Measurements from ENCODE around the gene PSMB7.

The PSMB7 gene

DNA sequence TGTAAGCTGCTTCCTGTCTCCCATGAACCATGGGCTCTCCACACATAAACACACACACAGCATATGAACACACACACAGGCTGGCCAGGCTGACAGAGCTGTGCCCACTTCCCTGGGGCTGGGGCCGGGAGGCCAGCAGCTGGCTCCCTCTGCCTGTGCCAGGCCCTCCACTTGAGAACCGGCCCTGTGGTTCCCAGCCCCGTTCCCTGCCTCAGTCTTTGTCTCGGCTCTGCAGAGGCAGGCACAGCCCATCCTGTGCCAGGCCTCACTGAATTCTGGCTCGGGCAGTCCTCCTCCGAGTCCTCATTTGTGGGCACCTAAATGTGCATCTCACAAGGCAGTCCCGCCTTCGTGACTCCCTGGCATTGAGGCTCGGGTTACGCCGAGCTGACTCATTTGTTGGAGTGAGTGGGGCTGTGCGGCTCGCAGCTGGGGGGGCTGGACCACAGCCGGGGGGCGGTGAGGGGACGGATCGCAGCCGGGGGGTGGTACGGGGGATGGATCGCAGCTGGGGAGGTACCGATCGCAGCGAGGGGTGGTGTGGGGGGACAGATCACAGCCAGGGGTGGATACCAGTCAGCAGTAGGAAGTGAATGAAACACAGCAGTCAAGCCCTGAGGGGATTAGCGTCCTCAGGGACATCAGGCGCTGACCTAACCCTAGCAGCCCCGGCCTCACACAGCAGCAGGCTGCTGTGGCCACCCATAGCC, 72.3 kb downstream of the PSMB7 start:
- peak; percentile 62 for DNase-seq

DNA sequence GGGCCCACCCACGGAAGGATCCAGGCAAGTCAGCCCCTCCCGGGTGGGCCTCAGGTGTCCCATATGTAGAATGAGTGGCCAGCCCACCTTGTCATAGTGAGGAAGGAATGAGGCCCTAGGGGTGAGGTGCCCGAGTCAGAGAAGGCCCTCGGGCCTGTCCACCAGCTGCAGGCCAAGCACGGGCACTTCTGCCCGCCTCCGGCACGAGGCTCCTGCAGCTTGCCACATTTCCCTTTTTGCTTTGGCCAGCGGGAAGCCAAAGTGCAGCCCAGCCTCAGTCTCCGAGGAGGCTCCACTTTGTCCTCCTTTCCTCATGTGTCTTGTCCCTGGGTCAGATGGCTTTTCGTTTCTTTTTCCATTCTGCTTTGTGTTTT, 72.9 kb downstream of the PSMB7 start:
- no peak for DNase-seq

DNA sequence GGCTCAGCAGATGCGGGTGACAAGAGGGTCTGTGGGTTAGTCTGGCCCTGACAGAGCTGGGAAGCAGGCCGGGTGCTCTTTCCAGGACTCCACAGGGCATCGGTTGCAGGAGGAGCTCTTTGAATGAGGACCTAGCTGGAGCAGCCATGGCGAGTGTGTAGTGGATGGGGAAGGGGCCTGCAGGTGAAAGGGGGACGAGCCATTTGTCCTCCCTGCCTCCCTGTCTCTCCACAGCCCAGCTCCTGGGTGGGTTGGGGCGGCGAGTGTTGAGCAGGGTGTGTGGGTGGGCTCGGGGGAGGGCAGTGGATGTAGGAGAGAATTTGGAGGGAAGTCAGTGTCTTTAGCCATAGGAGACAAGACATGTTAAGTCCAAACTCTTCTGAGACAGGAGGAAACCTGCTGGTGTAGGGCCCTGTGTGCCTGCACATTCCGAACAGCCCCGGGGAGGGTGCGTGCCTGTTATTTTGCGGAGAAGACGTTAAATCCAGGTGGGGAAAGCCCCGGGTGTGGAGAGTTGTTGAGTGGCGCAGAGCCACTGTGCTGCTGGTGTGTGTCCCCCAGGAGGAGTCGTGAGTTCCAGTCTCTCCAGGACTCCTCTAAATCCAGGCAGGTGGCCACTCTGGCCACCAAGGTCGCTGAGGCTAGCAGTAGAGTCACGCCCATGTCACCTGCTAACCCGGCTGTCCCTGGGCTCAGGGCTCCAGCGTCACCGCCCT, 73.6 kb downstream of the PSMB7 start:
- no peak for DNase-seq

DNA sequence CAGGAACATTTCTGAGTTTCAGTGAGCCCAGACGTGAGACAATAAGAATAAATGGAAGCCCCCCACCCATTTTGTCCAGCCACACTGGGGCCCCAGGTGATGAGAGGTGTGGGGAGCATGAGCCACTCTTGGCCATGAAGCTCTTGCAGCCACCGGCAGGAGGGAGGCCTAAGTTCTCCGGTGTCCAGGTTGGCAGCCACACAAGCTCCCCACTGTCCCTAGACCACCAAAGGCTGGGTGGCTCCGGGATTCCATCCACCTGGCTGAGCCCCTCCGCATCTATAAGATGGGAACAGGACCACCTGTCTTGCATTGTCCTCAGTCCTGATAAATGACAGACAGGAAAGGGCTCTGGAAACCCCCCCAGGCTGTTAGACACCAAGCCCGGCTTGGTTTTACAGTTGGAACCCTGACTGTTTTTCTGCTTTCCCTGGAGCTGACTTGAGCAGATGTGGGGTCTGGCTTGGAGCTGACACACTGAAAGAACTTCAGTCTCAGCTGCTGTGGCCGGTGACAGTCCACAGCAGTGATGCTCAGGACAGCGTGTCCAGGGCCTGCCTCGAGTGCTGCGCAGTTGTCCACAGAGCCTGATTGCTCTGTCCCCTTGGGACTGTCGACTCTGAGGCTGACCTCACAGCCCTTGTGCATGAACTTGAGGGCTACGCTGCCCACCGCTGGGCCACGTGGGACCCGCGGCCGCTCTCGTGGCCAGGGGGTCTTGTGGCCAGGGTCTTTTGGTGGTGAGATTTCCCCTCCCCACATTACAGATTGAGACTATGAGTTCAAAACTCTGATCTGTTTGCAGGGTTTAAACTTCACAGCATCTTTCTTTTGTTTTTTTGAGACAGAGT, 74.8 kb downstream of the PSMB7 start:
- DNase-seq = no peak

DNA sequence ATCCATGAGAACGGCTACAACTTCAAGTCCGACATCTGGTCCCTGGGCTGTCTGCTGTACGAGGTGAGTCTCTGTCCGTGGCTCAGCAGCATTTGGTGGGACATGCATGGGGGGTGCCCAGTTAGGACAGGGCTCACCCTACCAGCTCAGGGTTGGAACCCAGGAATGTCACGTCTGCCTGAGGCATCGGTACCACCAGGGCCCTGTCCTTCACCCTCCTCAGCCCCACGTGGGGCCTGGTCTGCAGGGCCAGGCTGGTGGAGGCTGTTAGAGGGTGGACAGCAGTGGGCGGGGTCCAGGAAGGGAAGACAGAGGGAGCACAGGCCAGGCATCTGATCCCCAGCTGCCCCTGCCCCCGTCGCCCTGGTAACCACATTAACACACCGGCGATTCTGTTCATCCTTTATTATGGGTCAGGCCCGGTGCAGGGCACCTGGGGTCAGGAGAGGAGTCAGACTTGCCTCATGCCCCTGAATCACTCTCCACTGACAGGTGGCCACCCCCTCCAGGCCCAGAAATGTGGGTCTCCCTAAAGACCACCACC, 75.6 kb downstream of the PSMB7 start:
- DNase-seq = no peak

DNA sequence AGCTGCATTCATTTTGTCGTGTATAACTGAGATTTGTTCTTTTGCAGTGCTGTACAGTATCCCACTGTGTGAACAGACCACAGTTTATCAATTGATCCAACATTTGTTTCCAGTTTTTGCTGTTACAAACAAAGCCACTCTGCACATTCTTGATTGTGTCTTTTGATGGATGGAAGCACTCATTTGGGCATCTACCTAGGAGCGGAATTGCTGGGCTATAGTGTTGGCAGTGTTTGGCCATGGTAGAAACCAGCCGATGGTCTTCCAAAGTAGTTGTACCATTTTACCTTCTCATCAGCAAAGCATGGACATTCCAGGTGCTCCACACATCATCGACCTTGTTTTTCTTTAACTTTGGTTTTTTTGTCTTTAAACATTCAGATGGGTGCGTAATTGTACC, 77.7 kb downstream of the PSMB7 start:
- no peak for DNase-seq

DNA sequence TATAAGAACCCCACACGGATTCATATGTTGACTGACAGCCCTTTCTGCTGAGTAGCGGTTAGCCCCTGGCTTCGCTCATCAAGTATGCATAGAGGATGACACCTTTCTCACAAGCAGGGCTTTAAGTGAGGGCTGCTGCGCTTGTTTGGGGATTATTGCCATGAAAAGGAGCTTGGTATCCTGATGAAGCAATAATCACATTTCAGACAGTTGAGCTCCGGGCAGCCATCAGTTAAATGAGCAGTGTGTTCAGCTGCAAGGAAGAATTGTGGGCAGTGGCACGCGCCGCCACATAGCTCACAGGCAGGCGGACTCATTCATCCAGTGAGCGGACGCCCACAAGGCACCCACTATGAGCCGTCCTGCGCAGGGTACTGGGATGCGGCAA, 79.9 kb downstream of the PSMB7 start:
- DNase-seq = no peak

DNA sequence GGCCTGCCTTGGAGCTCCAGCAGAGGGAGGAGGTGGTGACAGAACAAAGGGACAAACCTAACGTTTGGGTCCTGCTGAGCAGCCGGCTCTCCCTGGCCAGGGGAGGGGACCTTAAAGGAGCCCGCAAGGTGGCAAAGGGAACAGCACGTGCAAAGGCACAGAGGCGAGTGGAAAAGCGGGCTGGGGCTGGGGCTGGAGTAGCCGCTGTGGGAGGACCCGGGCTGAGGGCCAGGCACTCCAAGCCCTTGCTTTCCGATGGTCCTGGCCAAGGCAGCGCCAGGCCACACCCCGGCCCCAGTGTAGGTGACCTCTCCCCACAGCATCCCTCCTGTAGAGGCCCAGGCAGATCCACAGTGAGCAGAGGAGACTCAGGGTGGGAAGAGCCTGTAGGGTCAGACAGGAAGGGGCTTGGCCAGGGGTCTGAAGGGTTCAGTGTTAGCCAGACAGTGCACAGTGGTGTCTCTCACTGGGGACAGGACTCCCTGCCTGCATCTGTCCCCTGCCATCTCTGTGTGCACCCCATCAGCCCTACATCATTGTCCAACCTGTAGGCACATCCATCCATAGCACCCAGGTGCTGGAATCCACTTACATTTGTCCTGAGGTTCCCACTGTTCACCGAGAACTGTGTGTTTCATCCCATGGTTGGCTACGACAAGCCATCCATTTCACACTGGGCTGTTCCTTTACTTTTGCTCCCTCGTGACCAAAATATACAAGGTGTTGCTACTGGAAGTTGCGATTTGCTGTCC, 80.5 kb downstream of the PSMB7 start:
- no peak for DNase-seq

DNA sequence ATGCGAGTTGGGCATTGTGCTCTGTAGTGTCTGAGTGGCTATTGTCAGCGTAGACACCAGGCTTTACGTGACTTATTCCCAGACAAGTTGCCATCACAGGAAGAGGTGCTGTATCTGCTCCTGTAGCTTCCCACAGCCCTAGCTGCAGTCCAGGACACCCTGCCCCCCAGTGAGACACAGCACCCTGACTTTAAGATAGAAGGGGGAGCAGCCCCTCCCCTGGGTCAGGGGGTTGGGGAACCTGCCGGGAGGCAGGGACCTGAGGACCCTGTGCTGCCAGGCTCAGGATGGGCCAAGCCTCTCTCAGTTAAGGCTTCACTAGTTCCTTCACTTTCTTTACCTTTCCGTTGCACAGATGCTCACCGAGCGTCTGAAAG, 82.1 kb downstream of the PSMB7 start:
- DNase-seq = no peak

DNA sequence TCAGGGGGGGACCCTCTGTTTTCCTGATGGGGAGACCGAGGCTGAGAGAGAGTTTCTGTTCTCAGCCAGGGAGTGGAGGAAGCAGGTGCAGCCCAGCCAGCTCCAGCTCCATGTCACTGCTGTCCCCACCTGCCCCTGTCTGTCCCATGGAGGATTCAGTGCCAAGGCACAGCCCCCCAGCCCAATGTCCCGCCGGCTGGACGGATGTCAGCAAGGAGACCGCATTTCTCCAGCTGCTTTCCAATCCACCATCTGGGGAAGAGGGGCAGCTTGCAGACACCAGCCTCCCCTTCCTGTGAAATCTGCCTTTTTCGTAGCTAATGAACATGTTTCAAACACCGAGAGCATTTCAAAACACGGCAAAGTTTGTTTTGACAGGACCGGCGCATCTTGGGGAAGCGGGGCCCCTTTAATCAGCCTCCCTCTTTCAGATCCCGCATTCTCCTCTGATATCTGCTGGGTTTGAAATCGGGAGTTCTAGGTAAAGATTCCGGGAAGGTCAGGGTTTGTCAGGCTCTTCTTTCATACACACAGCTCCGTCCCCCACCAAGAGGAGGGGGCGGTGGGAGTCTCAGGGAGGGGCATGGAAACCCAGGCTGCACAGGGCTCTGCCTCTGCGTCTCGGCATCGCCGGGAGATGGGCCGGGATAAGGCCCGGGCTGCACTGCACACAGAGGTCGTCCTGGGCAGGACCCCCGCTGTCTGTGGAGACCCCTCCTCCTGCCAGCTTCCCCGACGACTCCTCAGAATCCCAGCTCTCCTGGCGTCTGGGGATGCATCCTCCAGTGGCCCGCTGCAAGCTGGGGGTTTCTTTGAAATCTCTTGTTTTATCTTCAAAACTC, 82.7 kb downstream of the PSMB7 start:
- no peak for DNase-seq

DNA sequence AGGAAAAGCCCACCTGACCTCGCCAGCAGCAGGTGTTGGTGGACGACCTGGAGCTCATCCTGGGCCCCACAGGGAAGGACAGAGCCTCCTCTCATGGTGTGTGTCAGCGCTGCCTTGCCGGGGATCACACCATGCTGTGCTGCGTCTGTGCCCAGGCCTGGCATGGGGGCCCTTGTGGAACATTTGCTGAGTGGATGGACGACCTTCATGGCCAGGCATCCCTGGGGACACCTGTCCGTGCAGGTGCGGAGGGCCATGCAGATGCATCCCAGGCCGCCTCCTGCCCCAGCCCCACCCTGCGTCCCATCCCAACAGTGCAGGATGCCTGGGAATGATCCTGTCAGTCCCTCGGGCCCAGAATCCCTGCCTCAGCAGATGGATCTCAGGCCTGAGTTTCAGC, 83.7 kb downstream of the PSMB7 start:
- no peak for DNase-seq

DNA sequence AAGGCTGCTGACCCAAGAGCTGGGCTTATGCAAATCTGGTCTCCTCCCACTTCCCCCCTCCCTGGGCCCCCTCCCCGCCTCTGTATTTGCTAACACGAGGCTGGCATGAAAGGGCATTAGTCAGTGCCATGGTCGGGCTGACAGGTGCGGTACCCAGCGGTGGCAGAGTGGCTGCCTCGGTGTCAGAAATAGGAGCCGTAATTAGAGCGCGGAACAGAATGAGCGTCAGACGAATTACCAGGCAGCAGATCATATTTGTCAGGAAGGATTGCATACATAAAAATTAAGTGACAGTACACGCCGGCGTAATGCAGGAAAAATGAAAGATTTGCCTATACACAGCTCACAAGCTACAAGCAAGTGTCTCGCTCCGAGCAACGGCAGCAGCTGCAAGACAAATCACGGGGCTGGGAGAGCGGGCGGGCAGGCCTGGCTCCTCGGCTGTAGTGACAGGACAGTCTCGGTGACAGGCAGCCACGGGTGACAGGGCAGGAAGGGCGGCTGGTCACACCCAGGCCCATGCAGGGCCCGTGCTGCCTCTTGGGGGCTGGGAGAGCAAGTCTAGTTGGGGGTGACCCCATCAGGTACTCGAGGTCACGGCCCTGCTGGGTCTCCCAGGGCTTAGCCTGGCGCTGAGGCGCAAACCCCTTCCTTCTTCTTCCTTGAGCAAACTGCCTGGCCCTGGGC, 85.1 kb downstream of the PSMB7 start:
- DNase-seq = no peak

DNA sequence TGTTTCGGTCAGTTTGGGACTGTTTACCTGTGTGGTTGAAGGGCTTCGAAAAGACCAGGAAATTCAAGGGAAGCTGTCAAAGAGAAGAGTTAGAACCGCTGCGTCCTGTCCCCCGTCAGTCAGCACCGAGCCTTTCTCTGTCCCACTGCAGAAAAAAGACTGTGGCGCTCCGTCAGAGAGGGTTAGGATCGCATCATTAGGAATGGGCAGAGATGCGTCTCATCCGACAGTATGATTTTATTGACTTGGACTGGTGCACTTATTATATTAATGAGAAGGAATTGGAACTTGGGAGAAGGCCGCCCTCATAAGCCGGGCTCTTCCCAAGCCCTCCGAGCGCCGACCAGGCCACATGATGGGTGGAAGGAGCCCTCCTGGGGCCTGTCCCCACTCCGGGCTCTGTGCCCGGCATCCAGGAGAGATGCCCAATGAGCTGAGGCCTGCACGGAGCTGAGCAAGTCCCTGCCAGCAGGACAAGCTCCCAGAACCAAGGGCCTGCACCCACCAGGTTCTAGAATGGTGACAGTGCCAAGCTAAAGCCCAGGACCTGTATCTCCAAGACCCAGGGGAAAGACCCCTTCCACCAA, 85.9 kb downstream of the PSMB7 start:
- no peak for DNase-seq

DNA sequence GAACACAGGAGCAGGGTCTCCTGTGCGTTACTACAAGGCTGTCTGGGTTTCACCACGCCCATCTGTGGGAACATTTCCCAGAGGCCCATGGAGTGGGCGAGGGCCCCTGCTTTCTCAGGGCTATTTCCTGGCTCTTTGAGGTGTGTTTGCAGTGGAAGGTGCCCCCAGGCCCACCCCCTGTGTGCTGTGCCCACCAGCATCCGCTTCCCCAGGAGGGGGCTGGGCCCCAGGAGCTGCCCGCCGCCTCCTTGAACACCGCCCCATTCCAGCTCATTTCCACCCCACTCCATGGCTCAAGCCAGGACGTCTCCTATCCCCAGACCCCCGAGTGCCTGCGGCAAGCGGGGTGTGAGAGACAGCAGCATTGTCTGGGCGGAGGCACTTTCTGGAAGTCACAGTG, 87.0 kb downstream of the PSMB7 start:
- DNase-seq = no peak

DNA sequence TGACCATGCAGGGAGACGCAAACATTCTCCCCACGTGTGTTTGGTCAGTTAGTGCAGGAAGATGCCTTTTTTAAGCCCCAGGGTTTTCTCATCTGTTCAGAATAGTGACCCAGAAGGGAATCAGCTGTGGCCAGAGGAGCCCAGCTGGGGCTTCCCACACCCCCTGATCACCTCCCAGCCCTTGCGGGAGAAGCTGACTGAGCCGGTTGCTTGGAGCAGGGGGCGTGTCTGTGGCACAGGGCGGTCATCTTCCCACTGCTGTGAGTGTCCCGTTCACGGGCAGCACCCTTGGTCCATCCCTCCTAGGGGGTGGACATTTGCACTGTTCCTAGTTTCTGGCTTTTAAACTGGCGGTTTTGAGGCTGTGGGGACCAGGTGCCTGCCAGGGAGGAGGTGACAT, 87.8 kb downstream of the PSMB7 start:
- DNase-seq = no peak

DNA sequence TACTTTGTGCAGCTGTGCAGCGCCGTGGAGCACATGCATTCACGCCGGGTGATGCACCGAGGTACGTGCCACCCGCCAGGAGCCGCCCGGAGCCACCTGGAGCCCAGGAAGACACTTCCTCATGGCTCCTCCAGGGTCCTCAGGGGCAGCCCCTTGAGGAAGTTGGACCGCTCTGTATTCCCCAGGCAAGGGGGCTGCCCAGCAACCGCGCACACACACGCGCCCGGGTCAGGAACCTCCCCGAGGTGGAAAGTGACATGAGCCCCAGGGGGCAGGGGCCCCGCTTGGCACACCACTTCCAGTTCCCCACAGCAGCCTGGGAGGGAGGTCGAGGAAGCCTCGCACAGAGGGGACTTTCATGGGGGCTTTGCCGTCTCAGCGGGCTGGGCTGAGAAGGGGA, 88.9 kb downstream of the PSMB7 start:
- DNase-seq = no peak

DNA sequence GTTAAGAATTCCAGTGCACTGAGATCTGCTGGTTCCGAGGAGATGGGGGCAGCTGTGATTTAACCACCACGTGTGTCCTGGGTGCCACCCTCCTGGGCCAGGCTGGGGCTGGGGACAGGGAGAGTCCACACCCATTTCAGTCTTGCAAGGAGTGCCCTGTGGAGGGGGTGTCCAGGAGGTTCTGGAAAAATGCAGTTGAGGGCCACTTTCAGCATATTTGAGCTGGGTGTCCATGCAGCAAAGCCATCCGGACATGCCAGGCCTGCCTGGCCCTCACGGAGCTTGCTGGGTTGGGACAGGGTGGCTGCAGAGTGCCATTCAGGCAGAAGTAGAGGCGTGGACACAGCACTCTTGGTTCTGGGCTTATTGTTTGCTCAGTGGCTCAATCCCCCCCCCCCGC, 89.4 kb downstream of the PSMB7 start:
- no peak for DNase-seq

DNA sequence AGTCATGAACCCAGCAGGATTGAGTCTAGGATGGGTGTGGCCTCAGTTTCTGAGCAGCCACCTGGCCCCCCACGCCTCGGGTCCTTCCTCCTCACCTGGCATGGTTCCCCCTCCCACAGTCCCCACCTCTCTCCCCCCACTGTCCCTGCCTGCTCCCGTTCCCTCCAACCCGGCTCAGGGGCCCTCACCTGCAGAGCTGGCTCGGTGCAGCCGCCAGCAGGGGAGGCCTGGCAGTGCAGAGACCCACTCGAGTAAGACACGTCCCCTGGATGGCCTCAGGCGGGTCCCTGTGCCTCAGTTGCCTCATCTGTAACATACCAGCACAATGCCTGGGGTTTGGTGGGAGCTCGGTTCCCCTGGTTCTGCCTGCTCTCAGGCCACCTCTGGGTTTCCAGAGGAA, 91.3 kb downstream of the PSMB7 start:
- DNase-seq = no peak

DNA sequence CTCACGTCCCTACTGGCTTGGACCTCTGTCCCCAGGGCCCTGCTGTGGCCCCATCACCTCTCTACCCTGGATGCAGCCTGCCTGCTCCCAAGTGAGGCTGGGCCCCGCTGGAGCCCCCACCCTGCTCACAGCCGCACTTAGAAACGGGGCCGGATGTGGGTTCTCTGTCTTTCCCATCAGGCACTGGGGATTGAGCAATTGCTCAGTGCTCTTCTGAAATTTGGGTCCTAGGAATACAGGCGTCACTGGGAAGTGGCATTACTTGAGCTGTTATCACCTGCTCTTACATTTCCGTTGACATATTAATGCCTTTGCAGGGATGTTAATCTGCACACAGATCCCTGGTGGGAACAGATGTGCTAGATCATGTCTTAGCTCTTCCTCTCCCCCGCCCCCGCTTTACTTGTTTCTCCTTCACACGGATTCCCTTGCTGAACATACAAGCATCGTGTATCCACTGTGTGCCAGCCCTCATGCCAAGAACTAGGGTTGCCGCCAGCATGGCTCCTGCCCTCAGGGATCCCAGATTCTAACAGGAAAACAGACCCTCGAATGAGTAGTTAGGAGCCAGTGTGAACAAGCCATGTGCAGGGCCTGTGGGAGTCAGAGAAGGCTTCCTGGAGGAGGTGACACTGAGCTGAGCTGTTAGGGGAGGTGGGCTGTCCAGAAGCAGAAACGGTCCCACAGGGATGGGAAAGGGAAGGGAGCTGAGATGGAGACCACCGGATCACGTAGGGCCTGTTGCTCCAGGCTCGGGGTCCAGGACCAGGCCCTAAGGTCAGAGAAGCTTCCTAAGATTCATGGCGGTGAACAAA, 92.4 kb downstream of the PSMB7 start:
- no peak for DNase-seq

DNA sequence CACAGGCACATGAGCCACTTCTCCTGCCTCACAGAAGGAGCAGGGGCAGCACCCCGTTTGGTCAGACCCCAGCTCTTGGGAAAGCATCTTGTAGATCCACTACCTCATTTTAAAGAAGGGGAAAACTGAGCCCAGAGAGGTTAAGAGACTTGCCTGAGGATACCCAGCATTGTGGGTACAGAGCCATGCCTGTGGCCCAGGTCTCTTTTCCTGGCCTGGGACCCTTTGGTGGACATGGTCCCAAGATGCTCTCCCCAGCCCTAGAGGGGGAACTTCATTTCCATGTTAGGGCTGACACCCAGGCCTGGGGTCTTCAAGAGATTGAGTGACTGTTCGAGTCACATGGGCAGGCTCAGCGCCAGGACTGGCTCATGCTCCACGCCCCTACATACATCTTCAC, 93.3 kb downstream of the PSMB7 start:
- DNase-seq = no peak

All from NCI-H2029 treated with DMSO at 0.1 percent for 48 hours (cell line).